NCI-H1092 (cell line): ENCODE data around the gene MICA.
"Not testable (repeated sequence)": the region's sequence is repeated elsewhere in the genome, so short reads cannot be mapped to it uniquely, and the experiment has no call there.

Experiments
- DNase-seq: peaks from one replicate; lab custom pipeline; 2025; lab: John Stamatoyannopoulos, UW

Gene MICA

GRCh38 chr6:31403283-31404060, at the start of gene MICA:
Gene MICA (plus strand): TSS chr6:31403595. CDS start chr6:31403633, 38 bp downstream.
- DNase-seq, result no peak

- DNase-seq, result no peak
Measured at GRCh38 chr6:31354158-31354863, 49.1 kb upstream of the MICA start.

GRCh38 chr6:31354864-31355582, 48.4 kb upstream of the MICA start:
- no peak for DNase-seq

- DNase-seq, result no peak
Measured at GRCh38 chr6:31355583-31355948, 47.8 kb upstream of the MICA start.

GRCh38 chr6:31356216-31356945, 47.0 kb upstream of the MICA start:
- no peak for DNase-seq

GRCh38 chr6:31356946-31357466, 46.4 kb upstream of the MICA start, which contains the start of gene HLA-B:
Gene HLA-B (minus strand): TSS chr6:31357179. CDS start chr6:31357158, 21 bp downstream.
- DNase-seq, result peak; percentile 16

GRCh38 chr6:31357886-31358285, 45.5 kb upstream of the MICA start:
- DNase-seq, result no peak

- DNase-seq, result no peak
Measured at GRCh38 chr6:31358302-31358701, 45.1 kb upstream of the MICA start.

- no peak for DNase-seq
Measured at GRCh38 chr6:31359581-31359980, 43.8 kb upstream of the MICA start.

- no peak for DNase-seq
Measured at GRCh38 chr6:31362751-31363150, 40.6 kb upstream of the MICA start.

GRCh38 chr6:31363811-31364210, 39.6 kb upstream of the MICA start:
- DNase-seq, result no peak

- DNase-seq, result no peak
Measured at GRCh38 chr6:31365864-31366263, 37.5 kb upstream of the MICA start.

GRCh38 chr6:31366693-31367470, 36.5 kb upstream of the MICA start:
- peak; percentile 29 for DNase-seq

- no peak for DNase-seq
Measured at GRCh38 chr6:31368461-31368860, 34.9 kb upstream of the MICA start.

GRCh38 chr6:31374118-31374517, 29.3 kb upstream of the MICA start:
- DNase-seq, result not testable (repeated sequence)

- DNase-seq, result no peak
Measured at GRCh38 chr6:31375699-31376098, 27.7 kb upstream of the MICA start.

GRCh38 chr6:31377029-31377428, 26.4 kb upstream of the MICA start:
- DNase-seq, result no peak

- DNase-seq, result no peak
Measured at GRCh38 chr6:31378062-31378720, 25.2 kb upstream of the MICA start.

- no peak for DNase-seq
Measured at GRCh38 chr6:31378721-31379103, 24.7 kb upstream of the MICA start.

GRCh38 chr6:31379850-31380249, 23.5 kb upstream of the MICA start:
- DNase-seq, result no peak

- DNase-seq, result no peak
Measured at GRCh38 chr6:31381666-31382065, 21.7 kb upstream of the MICA start.
